ENCODE measurements around the gene BRCC3.

Gene BRCC3

GRCh38 chrX:155056877-155057792 is 14.2 kb upstream of the BRCC3 start:
- no peak for DNase-seq (ENCODE audit: low read depth)

GRCh38 chrX:155061760-155062159 is 9.5 kb upstream of the BRCC3 start:
- no peak for DNase-seq (ENCODE audit: low read depth)

GRCh38 chrX:155065035-155065734 is 6.1 kb upstream of the BRCC3 start:
- DNase-seq (ENCODE audit: low read depth) = no peak

DNA sequence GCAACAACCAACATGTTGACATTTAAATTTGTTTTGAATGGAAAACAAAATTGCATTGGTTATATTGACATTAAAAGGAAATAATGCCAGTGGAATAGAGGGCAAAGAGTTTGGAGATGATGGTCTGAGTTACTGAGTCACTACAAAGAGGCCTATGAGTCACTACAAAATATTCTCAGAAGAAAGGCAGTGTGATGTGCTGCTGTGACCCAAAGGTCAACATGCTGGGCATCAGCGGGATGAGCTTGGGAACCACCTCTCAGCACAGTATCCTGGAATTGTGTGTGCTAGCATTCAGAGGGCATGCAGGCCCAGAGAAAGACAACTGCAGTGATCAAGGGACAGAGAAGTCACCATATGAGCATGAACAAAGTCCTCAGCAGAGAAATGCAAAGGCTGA is 3.1 kb upstream of the BRCC3 start:
- DNase-seq (ENCODE audit: low read depth) = no peak

- no peak for DNase-seq (ENCODE audit: low read depth)
These were observed 1.9 kb upstream of the BRCC3 start for GRCh38 chrX:155069414-155069813.

- no peak for DNase-seq (ENCODE audit: low read depth)
These were observed 1.3 kb upstream of the BRCC3 start for GRCh38 chrX:155070038-155070437.

DNA sequence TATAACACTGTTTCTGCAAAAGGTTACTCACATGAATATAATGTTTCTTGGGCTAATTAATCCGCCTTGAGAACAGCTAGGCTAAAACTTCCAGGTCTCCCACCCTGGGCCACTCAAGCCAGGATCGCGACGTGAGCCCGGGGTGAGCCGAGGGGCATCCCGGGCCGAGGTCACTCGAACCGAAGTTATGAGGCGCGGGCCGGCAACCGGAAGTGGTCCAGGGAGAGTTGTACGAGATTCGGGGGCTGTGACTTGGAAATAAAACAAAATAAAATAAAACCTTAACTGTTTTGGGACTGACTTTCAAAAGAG is 689 bp upstream of the BRCC3 start:
- no peak for DNase-seq (ENCODE audit: low read depth)

DNA sequence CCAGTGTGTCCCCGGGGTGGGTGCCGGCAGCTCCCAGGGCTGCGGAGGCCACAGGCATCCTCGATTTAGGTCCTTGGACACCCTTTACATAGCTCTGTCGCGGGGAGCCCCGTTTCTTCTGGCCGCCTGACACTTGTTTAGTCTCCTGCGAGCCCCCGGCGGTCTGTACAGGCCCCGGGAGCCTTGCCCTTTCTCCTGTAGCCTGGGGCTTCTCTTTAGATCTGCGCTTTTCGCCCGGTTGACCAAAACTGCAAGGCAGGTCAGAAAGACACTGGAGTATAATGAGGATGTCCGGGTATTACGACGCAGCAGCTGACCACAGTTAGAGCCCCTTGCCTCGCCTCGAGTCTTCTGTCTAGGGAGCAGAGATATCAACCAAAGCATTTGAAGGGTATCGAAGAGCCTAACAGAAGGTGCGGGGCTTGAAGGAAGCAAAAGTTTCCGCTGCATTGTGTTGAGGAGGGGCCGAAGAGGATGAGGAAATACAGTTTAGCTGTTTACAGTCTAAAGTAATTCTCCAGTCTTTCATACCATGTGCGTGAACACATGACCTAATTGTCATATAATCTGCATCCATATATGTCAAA is 479 bp downstream of the BRCC3 start:
- no peak for DNase-seq (ENCODE audit: low read depth)

DNA sequence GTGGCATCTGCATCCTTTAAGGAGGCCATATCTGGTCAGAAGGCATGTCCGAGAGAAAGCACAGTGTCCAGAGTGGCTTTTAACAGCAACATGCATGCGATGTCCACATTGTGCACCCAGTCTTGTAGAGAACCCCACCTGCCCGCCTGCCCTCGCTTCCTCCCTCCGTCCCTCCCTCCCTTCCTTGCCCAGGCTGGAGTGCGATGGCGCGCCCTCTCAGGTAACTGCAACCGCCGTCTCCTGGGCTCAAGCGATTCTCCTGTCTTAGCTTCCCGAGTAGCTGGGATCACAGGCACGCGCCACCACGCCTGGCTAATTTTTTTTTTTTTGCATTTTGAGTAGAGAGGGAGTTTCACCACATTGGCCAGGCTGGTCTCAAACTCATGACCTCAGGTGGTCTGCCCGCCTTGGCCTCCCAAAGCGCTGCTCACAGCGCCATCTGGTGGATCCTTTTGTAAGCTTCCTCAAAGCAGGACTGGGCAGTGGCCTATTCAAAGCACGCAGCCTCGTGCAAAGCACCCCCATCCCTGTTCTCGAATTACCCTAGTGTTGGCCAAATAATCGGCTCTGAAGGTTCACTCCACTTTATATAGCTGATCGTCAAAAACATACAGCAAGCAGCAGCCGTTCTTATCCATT is 15.0 kb downstream of the BRCC3 start:
- peak; percentile 8 for DNase-seq (ENCODE audit: low read depth)

DNA sequence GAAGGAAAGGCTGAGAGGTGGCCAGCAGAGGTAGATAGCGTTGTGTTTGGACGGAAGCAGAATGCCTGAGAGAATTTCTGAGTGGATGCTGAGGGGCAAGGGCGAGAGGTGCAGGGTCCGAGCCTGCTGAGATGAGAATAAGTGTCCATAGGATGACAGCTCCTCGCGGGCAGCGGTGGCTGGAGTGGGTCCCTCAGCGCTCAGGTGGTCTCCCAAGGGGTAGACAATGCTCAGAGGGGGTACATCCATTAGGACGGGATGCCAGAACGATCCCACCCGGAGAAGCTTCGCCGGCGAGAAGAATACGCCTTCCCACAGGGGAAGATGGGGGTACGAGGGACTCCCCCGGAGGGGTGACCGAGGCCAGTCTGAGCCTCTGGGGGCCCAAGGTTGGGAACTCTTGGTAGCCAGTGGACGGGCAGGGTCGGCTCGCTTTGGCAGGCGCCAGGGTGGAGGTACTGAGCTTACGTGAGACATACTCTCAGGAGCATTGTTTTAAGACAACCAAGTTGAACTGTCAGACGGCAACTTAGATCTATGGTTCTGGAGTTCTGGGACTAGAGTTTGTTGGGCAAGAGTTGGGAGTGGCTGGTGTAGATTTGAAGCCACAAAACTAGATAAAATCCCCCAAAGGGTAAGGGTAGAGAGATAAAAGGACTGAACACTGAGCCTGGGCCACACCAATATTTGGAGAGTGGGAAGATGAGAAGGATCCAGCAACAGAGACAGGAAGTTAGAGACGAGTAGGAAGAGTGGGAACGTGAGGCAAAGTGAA is 15.8 kb downstream of the BRCC3 start:
- DNase-seq (ENCODE audit: low read depth) = no peak

DNA sequence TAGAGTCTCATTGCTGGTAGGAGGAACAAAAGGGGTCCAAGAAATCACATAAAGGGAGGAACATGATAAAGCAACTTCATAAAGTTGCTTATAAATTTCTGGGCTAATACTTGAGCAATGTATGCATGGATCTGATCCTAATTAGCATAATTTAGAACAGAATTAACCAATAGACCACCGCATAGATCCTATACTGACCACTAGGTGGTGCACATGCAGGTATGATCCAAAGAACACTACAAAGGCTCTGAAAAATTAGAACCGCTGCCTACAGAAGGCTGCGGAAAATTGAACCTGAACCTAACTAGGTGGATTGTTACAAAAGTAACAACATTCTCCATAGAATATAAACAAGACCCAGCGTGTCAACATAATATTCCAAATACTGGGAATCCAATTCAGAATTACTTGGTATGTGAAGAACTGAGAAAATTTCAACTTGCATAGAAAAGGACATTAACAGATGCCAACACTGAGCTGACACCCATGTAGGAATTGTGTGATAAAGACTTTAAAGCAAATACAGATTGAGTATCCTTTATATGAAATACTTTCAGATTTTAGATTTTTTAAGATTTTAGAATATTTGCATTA is 23.3 kb downstream of the BRCC3 start:
- DNase-seq (ENCODE audit: low read depth) = no peak

DNA sequence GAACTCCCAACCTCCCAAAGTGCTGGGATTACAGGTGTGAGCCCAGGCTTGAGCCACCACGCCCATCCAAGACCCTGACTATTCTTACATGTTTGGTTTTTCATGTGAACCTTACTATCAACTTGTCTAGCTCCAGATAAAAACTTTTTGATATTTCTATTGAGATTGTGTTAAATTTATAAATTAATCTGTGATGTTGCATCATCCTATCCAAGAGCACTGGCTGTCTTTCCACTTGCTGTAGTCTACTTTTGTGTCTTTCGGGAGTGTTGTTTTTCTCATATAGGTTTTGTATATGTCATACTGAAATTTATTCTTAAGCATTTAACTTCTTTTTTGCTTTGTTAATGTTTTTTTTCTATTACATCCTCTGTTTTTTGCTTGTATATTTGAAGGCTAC is 34.6 kb downstream of the BRCC3 start:
- DNase-seq (ENCODE audit: low read depth) = no peak

DNA sequence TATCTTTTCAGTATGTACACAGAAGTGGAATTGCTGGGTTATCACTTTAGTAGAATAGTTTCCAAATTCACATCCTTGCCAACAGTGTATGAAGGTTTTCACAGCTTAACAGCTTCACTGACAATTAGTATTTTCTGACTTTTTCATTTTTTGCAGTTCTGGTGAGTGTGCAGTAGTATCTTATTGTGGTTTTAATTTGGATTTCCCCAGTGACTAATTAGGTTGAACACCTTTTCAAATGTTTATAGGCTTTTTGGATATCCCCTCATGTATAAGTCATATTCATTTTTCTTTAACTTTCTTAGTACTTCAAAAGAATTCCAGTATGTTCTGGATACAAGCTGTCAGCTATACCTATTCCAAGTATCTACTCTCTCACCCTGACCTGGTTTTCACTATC is 37.1 kb downstream of the BRCC3 start:
- no peak for DNase-seq (ENCODE audit: low read depth)

DNA sequence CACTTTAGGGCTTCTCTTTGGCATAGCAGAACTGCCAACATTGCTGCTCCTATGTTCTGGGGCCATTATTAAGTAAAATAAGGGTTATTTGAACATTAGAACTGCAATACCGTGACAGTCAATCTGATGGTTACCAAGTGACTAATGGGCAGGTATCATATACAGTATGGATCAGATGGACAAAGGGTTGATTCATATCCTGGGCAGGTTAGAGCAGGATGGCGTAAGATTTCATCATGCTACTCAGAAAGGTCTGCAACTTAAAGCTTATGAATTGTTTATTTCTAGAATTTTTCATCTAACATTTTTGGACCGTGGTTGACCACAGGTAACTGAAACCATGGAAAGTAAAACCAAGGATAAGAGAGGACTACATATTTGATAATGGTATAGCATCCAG is 40.9 kb downstream of the BRCC3 start:
- DNase-seq (ENCODE audit: low read depth) = no peak

DNA sequence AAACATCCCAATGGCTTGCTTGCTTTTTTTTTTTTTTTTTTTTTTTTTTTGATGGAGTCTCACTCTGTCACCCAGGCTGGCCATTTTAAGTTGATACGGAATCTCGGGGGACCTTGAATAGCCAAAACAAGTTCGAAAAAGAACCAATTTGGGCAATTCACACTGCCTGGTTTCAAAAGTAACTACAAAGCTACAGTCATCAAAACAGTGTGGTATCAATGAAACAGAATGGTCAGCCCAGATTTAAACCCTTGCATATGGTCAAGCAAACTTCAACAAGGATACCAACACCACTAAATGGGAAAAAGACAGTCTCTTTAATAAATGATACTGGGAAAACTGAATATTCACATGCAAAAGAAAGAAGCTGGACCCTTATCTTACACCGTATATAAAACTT is 41.8 kb downstream of the BRCC3 start:
- no peak for DNase-seq (ENCODE audit: low read depth)

GRCh38 chrX:155115174-155115819 is 44.0 kb downstream of the BRCC3 start:
- DNase-seq (ENCODE audit: low read depth) = no peak

- DNase-seq (ENCODE audit: low read depth) = no peak
These were observed 56.2 kb downstream of the BRCC3 start for GRCh38 chrX:155127465-155127864.

DNA sequence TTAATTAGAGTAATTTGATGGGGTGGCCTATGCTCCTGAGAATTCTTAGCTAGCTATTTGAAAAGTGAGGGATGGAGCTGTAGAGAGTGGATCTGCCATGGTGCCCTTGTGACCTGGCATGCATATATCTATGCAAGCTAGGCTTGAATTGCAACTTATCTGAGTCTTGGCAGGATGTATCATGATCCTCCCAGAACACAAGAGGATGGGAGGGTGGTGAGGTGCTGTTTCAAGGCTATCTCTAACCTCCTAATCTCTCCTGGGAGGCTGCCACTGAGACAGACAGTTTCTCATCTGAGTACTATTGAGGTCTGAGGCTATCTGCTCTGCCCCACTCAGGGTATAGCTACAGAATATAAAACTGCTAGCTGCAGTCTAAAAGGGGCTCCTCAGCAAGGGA is 56.6 kb downstream of the BRCC3 start:
- no peak for DNase-seq (ENCODE audit: low read depth)

DNA sequence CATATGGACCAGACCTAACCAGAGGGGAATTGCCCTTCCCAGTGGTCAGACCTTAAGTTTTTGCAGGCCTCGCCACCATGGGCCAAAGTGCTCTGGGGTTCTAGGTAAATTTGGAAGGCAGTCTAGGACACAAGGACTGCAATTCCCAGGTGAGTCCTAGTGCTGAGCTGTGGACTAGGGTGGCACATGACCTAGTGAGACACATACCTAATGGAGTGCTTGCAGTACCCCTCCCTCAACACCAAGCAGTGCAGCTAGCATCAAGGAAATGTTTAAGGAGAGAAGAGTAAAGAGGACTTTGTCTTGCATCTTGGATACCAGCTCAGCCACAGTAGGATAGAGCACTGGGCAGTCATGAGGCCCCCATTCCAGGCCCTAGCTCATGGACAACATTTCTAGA is 60.8 kb downstream of the BRCC3 start:
- DNase-seq (ENCODE audit: low read depth) = no peak

DNA sequence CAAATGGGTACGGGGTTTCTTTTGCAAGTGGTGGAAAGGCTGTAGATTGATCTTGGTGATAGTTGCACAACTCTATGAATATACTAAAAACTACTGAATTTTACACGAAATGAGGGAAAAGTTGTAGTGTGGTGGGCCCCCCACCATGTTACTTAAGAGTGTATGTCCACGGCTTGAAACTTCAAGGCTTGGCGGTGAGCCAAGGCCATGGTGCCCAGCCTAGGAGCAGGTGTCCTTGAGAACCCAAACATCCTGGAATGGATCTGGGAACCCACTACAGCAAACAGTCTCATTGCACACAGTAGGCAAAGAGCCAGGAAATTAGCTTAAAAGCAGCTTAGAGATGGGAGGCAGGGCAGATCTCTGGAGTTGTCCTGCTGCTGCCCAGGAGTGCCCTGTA is 62.9 kb downstream of the BRCC3 start:
- DNase-seq (ENCODE audit: low read depth) = no peak

- no peak for DNase-seq (ENCODE audit: low read depth)
These were observed 72.7 kb downstream of the BRCC3 start for GRCh38 chrX:155143959-155144548.

Data from stimulated activated CD8-positive, alpha-beta memory T cell treated with anti-CD3 and anti-CD28 coated beads, Interleukin-15, amount 100 ng/mL, for 24 hours (primary cell).